ENCODE data around the gene PHOSPHO2. TPM values are rescaled to one million over a fixed set of nuclear protein-coding genes. Genes with fewer than 3 reads are reported as not detected.

The PHOSPHO2 gene, protein sequence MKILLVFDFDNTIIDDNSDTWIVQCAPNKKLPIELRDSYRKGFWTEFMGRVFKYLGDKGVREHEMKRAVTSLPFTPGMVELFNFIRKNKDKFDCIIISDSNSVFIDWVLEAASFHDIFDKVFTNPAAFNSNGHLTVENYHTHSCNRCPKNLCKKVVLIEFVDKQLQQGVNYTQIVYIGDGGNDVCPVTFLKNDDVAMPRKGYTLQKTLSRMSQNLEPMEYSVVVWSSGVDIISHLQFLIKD
- 1 to 10 TPM; 4.3 to 4.8 TPM for total RNA-seq
- polyA plus RNA-seq, result 10 to 100 TPM in 1 of 2 donors, 1 to 10 TPM in 1; 3.4 to 13.4 TPM
- long read RNA-seq, donor 1, partial matches to known transcripts, result 0 of 4 reads
- long read RNA-seq, donor 1, other reads (novel, unspliced or antisense), result 1 of 4 reads
- long read RNA-seq, donor 2, partial matches to known transcripts, result 1 of 5 reads
- long read RNA-seq, donor 2, other reads (novel, unspliced or antisense), result 0 of 5 reads

GRCh38 chr2:169694113-169694893, at the start of gene PHOSPHO2, which contains the start of gene CFAP210:
TSS of gene PHOSPHO2 (plus strand) at chr2:169694469. CDS start at chr2:169700972, 6,503 bp downstream.
TSS of gene CFAP210 (minus strand) at chr2:169694405. CDS start at chr2:169694327, 78 bp downstream.
- Histone ChIP-seq H3K27ac (ENCODE audit: low read depth in 1 of 2, low read length in 2 of 2) (peak within 1 kb of the TSS in 1 of 2 donors; percentile 64), H3K4me1 (ENCODE audit: control insufficient read depth in 1 of 2, insufficient read depth in 2 of 2, low read length in 2 of 2) (peaks cover 0 to 3% of the 10 kb centered on the region in 2 donors), H3K4me3 (ENCODE audit: low read length in 2 of 2) (peak within 1 kb of the TSS; percentile 45 to 91), H3K27me3 (ENCODE audit: control insufficient read depth in 1 of 2, insufficient read depth in 2 of 2, low read length in 1 of 2) (no peaks in the 10 kb centered on the region), H3K36me3 (ENCODE audit: control insufficient read depth in 1 of 2, insufficient read depth in 2 of 2, low read length in 1 of 2) (no peaks in the 10 kb centered on the region), H3K9me3 (ENCODE audit: control insufficient read depth, low read length) (peaks cover 1% of the 10 kb centered on the region)
- DNase-seq (peak; percentile 100), ATAC-seq (ENCODE audit: low FRiP score) (peak; percentile 100)
- WGBS, 2 donors, result 1% methylated on average over 58 to 63 of the region's 63 CpGs
- intact Hi-C loops (cut with DNase I), result no loop called here

DNA sequence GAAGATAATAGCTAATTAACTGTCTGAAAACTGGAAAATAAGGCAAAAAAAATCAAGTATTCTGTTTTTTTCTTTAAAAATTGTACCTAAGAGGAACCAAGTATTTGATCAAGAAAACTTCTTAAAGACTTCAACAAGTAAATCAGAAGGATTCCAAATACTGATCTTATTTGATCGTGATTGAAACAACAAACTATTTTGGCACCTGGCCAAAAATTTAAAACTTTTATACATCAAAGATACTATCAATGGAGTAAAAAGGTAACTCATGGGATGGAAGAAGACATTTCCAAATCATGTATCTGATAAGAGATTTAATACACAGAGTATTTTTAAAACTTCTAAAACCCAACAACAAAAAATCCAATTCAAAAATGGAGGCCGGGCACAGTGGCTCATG, 46.8 kb upstream of the PHOSPHO2 start:
- Histone ChIP-seq H3K36me3 (ENCODE audit: control insufficient read depth in 1 of 2, insufficient read depth in 2 of 2, low read length in 1 of 2) (no peaks in the 10 kb centered on the region), H3K27ac (ENCODE audit: low read depth in 1 of 2, low read length in 2 of 2) (no peak overlapping the region), H3K4me3 (ENCODE audit: low read length in 2 of 2) (no peak overlapping the region), H3K4me1 (ENCODE audit: control insufficient read depth in 1 of 2, insufficient read depth in 2 of 2, low read length in 2 of 2) (no peaks in the 10 kb centered on the region), H3K9me3 (ENCODE audit: control insufficient read depth, low read length) (peaks cover 1% of the 10 kb centered on the region), H3K27me3 (ENCODE audit: control insufficient read depth in 1 of 2, insufficient read depth in 2 of 2, low read length in 1 of 2) (no peaks in the 10 kb centered on the region)
- 87 to 89% methylated on average over 2 of the region's 2 CpGs for WGBS, 2 donors
- no peak for DNase-seq
- intact Hi-C loops (cut with DNase I), result no loop called here
- no peak for ATAC-seq (ENCODE audit: low FRiP score)

- WGBS, 2 donors, result 72 to 85% methylated on average over 1 of the region's 1 CpG
- Histone ChIP-seq H3K9me3 (ENCODE audit: control insufficient read depth, low read length) (peaks cover 1% of the 10 kb centered on the region), H3K27ac (ENCODE audit: low read depth in 1 of 2, low read length in 2 of 2) (no peak overlapping the region), H3K36me3 (ENCODE audit: control insufficient read depth in 1 of 2, insufficient read depth in 2 of 2, low read length in 1 of 2) (no peaks in the 10 kb centered on the region), H3K4me1 (ENCODE audit: control insufficient read depth in 1 of 2, insufficient read depth in 2 of 2, low read length in 2 of 2) (no peaks in the 10 kb centered on the region), H3K27me3 (ENCODE audit: control insufficient read depth in 1 of 2, insufficient read depth in 2 of 2, low read length in 1 of 2) (no peaks in the 10 kb centered on the region), H3K4me3 (ENCODE audit: low read length in 2 of 2) (no peak overlapping the region)
- ATAC-seq (ENCODE audit: low FRiP score) (no peak), DNase-seq (no peak)
- intact Hi-C loops (cut with DNase I), result no loop called here
Measured at GRCh38 chr2:169649278-169649677, 45.0 kb upstream of the PHOSPHO2 start.

GRCh38 chr2:169653636-169654035, 40.6 kb upstream of the PHOSPHO2 start:
- Histone ChIP-seq H3K9me3 (ENCODE audit: control insufficient read depth, low read length) (peaks cover 1% of the 10 kb centered on the region), H3K27me3 (ENCODE audit: control insufficient read depth in 1 of 2, insufficient read depth in 2 of 2, low read length in 1 of 2) (peaks cover 0 to 2% of the 10 kb centered on the region in 2 donors), H3K4me1 (ENCODE audit: control insufficient read depth in 1 of 2, insufficient read depth in 2 of 2, low read length in 2 of 2) (no peaks in the 10 kb centered on the region), H3K27ac (ENCODE audit: low read depth in 1 of 2, low read length in 2 of 2) (no peak overlapping the region), H3K4me3 (ENCODE audit: low read length in 2 of 2) (no peak overlapping the region), H3K36me3 (ENCODE audit: control insufficient read depth in 1 of 2, insufficient read depth in 2 of 2, low read length in 1 of 2) (no peaks in the 10 kb centered on the region)
- DNase-seq (no peak), ATAC-seq (ENCODE audit: low FRiP score) (no peak)
- 73 to 79% methylated on average over 3 of the region's 3 CpGs for WGBS, 2 donors
- intact Hi-C loops (cut with DNase I), result no loop called here

DNA sequence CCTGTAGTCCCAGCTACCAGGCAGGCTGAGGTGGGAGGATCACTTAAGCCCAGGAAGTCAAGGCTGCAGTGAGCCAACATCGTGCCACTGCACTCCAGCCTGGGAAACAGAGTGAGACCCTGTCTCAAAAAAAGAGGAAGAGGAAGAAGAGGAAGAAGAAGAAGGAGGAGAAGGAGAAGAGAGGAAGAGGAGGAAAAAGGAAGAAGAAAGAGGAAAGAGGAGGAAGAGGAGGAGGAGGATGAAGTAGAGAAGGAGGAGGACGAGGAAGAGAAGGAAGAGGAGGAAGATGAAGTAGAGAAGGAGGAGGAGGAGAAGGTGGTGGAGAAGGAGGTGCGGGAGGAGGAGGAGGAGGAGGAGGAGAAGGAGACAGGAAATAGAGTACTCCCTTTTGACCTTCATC, 38.1 kb upstream of the PHOSPHO2 start:
- no peak for DNase-seq
- Histone ChIP-seq H3K27ac (ENCODE audit: low read depth in 1 of 2, low read length in 2 of 2) (no peak overlapping the region), H3K27me3 (ENCODE audit: control insufficient read depth in 1 of 2, insufficient read depth in 2 of 2, low read length in 1 of 2) (peaks cover 0 to 2% of the 10 kb centered on the region in 2 donors), H3K36me3 (ENCODE audit: control insufficient read depth in 1 of 2, insufficient read depth in 2 of 2, low read length in 1 of 2) (no peaks in the 10 kb centered on the region), H3K4me1 (ENCODE audit: control insufficient read depth in 1 of 2, insufficient read depth in 2 of 2, low read length in 2 of 2) (no peaks in the 10 kb centered on the region), H3K9me3 (ENCODE audit: control insufficient read depth, low read length) (peaks cover 1% of the 10 kb centered on the region), H3K4me3 (ENCODE audit: low read length in 2 of 2) (no peak overlapping the region)
- no peak for ATAC-seq (ENCODE audit: low FRiP score)
- 71 to 77% methylated on average over 3 of the region's 3 CpGs for WGBS, 2 donors
- intact Hi-C loops (cut with DNase I), result no loop called here

GRCh38 chr2:169658877-169659276, 35.4 kb upstream of the PHOSPHO2 start:
- ATAC-seq (ENCODE audit: low FRiP score) (no peak), DNase-seq (no peak)
- Histone ChIP-seq H3K4me1 (ENCODE audit: control insufficient read depth in 1 of 2, insufficient read depth in 2 of 2, low read length in 2 of 2) (no peaks in the 10 kb centered on the region), H3K36me3 (ENCODE audit: control insufficient read depth in 1 of 2, insufficient read depth in 2 of 2, low read length in 1 of 2) (no peaks in the 10 kb centered on the region), H3K9me3 (ENCODE audit: control insufficient read depth, low read length) (no peaks in the 10 kb centered on the region), H3K4me3 (ENCODE audit: low read length in 2 of 2) (no peak overlapping the region), H3K27ac (ENCODE audit: low read depth in 1 of 2, low read length in 2 of 2) (no peak overlapping the region), H3K27me3 (ENCODE audit: control insufficient read depth in 1 of 2, insufficient read depth in 2 of 2, low read length in 1 of 2) (peaks cover 0 to 2% of the 10 kb centered on the region in 2 donors)
- 94 to 100% methylated on average over 1 of the region's 1 CpG for WGBS, 2 donors
- intact Hi-C loops (cut with DNase I), result no loop called here

DNA sequence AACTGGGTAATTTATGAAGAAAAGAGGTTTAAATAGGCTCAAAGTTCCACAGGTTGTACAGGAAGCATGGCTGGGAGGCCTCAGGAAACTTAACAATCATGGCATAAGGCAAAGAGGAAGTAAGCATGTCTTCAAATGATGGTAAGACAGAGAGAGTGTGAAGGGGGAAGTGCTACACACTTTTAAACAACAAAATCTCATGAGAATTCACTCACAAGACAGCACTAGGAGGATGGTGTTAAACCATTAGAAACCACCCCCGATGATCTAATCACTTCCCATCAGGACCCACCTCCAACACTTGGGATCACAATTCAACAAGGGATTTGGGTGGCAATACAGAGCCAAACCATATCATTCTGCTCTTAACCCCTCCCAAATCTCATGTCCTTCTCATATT, 34.9 kb upstream of the PHOSPHO2 start:
- intact Hi-C loops (cut with DNase I), result no loop called here
- no peaks in the 10 kb centered on the region for H3K4me1 ChIP-seq (ENCODE audit: control insufficient read depth in 1 of 2, insufficient read depth in 2 of 2, low read length in 2 of 2)
- H3K9me3 ChIP-seq (ENCODE audit: control insufficient read depth, low read length), result no peaks in the 10 kb centered on the region
- H3K27me3 ChIP-seq (ENCODE audit: control insufficient read depth in 1 of 2, insufficient read depth in 2 of 2, low read length in 1 of 2), result peaks cover 0 to 2% of the 10 kb centered on the region in 2 donors
- no peak overlapping the region for H3K27ac ChIP-seq (ENCODE audit: low read depth in 1 of 2, low read length in 2 of 2)
- H3K36me3 ChIP-seq (ENCODE audit: control insufficient read depth in 1 of 2, insufficient read depth in 2 of 2, low read length in 1 of 2), result no peaks in the 10 kb centered on the region
- WGBS, 2 donors, result 86 to 91% methylated on average over 1 of the region's 1 CpG
- no peak overlapping the region for H3K4me3 ChIP-seq (ENCODE audit: low read length in 2 of 2)
- DNase-seq (no peak), ATAC-seq (ENCODE audit: low FRiP score) (no peak)

DNA sequence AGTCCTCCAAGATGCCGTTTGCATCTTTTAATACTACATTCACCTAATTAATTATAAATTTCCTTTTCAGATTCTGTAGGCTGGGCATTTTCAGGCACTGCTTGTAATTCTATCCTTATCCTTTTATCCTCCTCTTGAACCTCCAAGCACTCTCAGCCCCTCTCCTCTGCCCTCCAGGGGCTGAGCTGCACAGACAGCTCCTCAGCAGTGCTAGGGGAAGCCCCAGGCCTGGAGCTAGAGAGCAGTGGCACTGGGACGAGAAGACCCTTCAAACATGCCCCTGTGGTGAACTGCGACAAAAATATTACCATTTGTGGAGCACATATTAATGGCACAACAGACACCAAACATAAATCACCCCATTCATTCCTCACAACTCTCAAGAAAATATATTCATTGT, 33.0 kb upstream of the PHOSPHO2 start:
- H3K27ac ChIP-seq (ENCODE audit: low read depth in 1 of 2, low read length in 2 of 2), result no peak overlapping the region
- DNase-seq (no peak), ATAC-seq (ENCODE audit: low FRiP score) (no peak)
- H3K4me1 ChIP-seq (ENCODE audit: control insufficient read depth in 1 of 2, insufficient read depth in 2 of 2, low read length in 2 of 2), result no peaks in the 10 kb centered on the region
- H3K4me3 ChIP-seq (ENCODE audit: low read length in 2 of 2), result no peak overlapping the region
- no peaks in the 10 kb centered on the region for H3K27me3 ChIP-seq (ENCODE audit: control insufficient read depth in 1 of 2, insufficient read depth in 2 of 2, low read length in 1 of 2)
- H3K36me3 ChIP-seq (ENCODE audit: control insufficient read depth in 1 of 2, insufficient read depth in 2 of 2, low read length in 1 of 2), result no peaks in the 10 kb centered on the region
- intact Hi-C loops (cut with DNase I), result no loop called here
- 64 to 65% methylated on average over 3 of the region's 3 CpGs for WGBS, 2 donors
- H3K9me3 ChIP-seq (ENCODE audit: control insufficient read depth, low read length), result no peaks in the 10 kb centered on the region
